SK-N-SH treated with all-trans-retinoic acid at 6 μM for 48 hours (cell line): ENCODE data around the gene MS4A1.

Experiments
- ATAC-seq: fragments of 200-7000 bp; cut with Tn5 transposase; 3 replicates; pipeline ENCODE4 v1.9.1; 2020; ENCODE audit warnings: mild to moderate bottlenecking, moderate library complexity
- ARNTL ChIP-seq: fragments of 450-650 bp; formaldehyde crosslinking; IDR thresholded peaks from 2 replicates; pipeline ENCODE4 v1.5.0; 2020; ENCODE audit warnings: low read depth, mild to moderate bottlenecking, moderate library complexity, borderline replicate concordance
- BACH2 ChIP-seq: fragments of 250-450 bp; sonication (Bioruptor Pico); IDR thresholded peaks from 2 replicates; pipeline ENCODE4 v1.9.0; 2021; ENCODE audit warnings: mild to moderate bottlenecking, borderline replicate concordance
- CREB5 ChIP-seq: fragments of 250-450 bp; sonication (Bioruptor Pico); IDR thresholded peaks from 2 replicates; pipeline ENCODE4 v1.5.1; 2020; ENCODE audit warnings: low read depth, mild to moderate bottlenecking, moderate library complexity
- CSDC2 ChIP-seq: fragments of 250-450 bp; sonication (Bioruptor Pico); IDR thresholded peaks from 2 replicates; pipeline ENCODE4 v1.5.0; 2020; ENCODE audit warnings: mild to moderate bottlenecking, moderate library complexity
- CSRNP3 ChIP-seq: fragments of 250-450 bp; sonication (Bioruptor Pico); IDR thresholded peaks from 2 replicates; pipeline ENCODE4 v1.5.1; 2021; ENCODE audit warnings: mild to moderate bottlenecking, moderate library complexity
- ESRRG ChIP-seq: fragments of 250-450 bp; sonication (Bioruptor Pico); IDR thresholded peaks from 2 replicates; pipeline ENCODE4 v1.6.1; 2021; ENCODE audit warnings: mild to moderate bottlenecking
- GLIS3 ChIP-seq: fragments of 250-450 bp; sonication (Bioruptor Pico); IDR thresholded peaks from 2 replicates; pipeline ENCODE4 v1.5.0; 2020; ENCODE audit warnings: mild to moderate bottlenecking, moderate library complexity
- ISL1 ChIP-seq: fragments of 250-450 bp; sonication (Bioruptor Pico); IDR thresholded peaks from 2 replicates; pipeline ENCODE4 v2.1.2; 2022; ENCODE audit warnings: mild to moderate bottlenecking, moderate library complexity
- OSR1 ChIP-seq: fragments of 250-450 bp; sonication (Bioruptor Pico); IDR thresholded peaks from 2 replicates; pipeline ENCODE4 v1.8.0; 2022; ENCODE audit warnings: moderate library complexity, mild to moderate bottlenecking, inconsistent platforms
- PATZ1 ChIP-seq: fragments of 250-450 bp; sonication (Bioruptor Pico); IDR thresholded peaks from 2 replicates; pipeline ENCODE4 v1.8.0; 2020; ENCODE audit warnings: mild to moderate bottlenecking, moderate library complexity, borderline replicate concordance
- POU6F1 ChIP-seq: fragments of 250-450 bp; sonication (Bioruptor Pico); IDR thresholded peaks from 2 replicates; pipeline ENCODE4 v1.8.0; 2021; ENCODE audit warnings: low read depth, mild to moderate bottlenecking, moderate library complexity, borderline replicate concordance
- PPARA ChIP-seq: fragments of 250-450 bp; sonication (Bioruptor Pico); IDR thresholded peaks from 2 replicates; pipeline ENCODE4 v1.5.0; 2020; ENCODE audit warnings: mild to moderate bottlenecking, borderline replicate concordance
- RARB ChIP-seq: fragments of 250-450 bp; sonication (Bioruptor Pico); IDR thresholded peaks from 2 replicates; pipeline ENCODE4 v1.8.0; 2021; ENCODE audit warnings: mild to moderate bottlenecking, moderate library complexity
- SNAI2 ChIP-seq: fragments of 250-450 bp; sonication (Bioruptor Pico); IDR thresholded peaks from 2 replicates; pipeline ENCODE4 v1.5.0; 2020; ENCODE audit warnings: mild to moderate bottlenecking, moderate library complexity
- TCF4 ChIP-seq: fragments of 250-450 bp; sonication (Bioruptor Pico); IDR thresholded peaks from 2 replicates; pipeline ENCODE4 v1.8.0; 2021; ENCODE audit warnings: mild to moderate bottlenecking, moderate library complexity, borderline replicate concordance
- TOX ChIP-seq: fragments of 250-450 bp; sonication (Bioruptor Pico); IDR thresholded peaks from 2 replicates; pipeline ENCODE4 v1.8.0; 2021; ENCODE audit warnings: mild to moderate bottlenecking, moderate library complexity, borderline replicate concordance
- TSHZ2 ChIP-seq: fragments of 250-450 bp; sonication (Bioruptor Pico); IDR thresholded peaks from 2 replicates; pipeline ENCODE4 v1.5.0; 2020; ENCODE audit warnings: mild to moderate bottlenecking, moderate library complexity
- ZC3H10 ChIP-seq: fragments of 250-450 bp; sonication (Bioruptor Pico); IDR thresholded peaks from 2 replicates; pipeline ENCODE4 v1.5.1; 2021; ENCODE audit warnings: mild to moderate bottlenecking, moderate library complexity
- ZFP3 ChIP-seq: fragments of 250-450 bp; sonication (Bioruptor Pico); IDR thresholded peaks from 2 replicates; pipeline ENCODE4 v1.5.0; 2020; ENCODE audit warnings: mild to moderate bottlenecking, moderate library complexity
- ZFP30 ChIP-seq: fragments of 450-650 bp; formaldehyde crosslinking; IDR thresholded peaks from 2 replicates; pipeline ENCODE4 v1.5.0; 2022; ENCODE audit warnings: mild to moderate bottlenecking, moderate library complexity
- ZNF565 ChIP-seq: fragments of 450-650 bp; formaldehyde crosslinking; conservative IDR thresholded peaks from 2 replicates; pipeline ENCODE4 v1.5.0; 2020; ENCODE audit warnings: low read depth, mild to moderate bottlenecking, moderate library complexity
- ZNF70 ChIP-seq: fragments of 450-650 bp; formaldehyde crosslinking; IDR thresholded peaks from 2 replicates; pipeline ENCODE4 v1.5.0; 2020; ENCODE audit warnings: mild to moderate bottlenecking, moderate library complexity
- ZNF8 ChIP-seq: fragments of 450-650 bp; formaldehyde crosslinking; IDR thresholded peaks from 2 replicates; pipeline ENCODE4 v1.5.0; 2020; ENCODE audit warnings: mild to moderate bottlenecking, moderate library complexity

Gene MS4A1

GRCh38 chr11:60455531-60456042 is at the start of gene MS4A1:
TSS of gene MS4A1 (plus strand) at chr11:60455847. CDS start at chr11:60462375, 6,528 bp downstream.
- ATAC-seq, result no peak
- TF ChIP-seq CSDC2 (CRISPR knock-in tag), result no peak
- TF ChIP-seq SNAI2, result no peak
- no peak for TF ChIP-seq TCF4 (CRISPR knock-in tag)
- TF ChIP-seq GLIS3 (CRISPR knock-in tag), result no peak
- TF ChIP-seq ARNTL (CRISPR knock-in tag), result no peak
- no peak for TF ChIP-seq ZNF8 (CRISPR knock-in tag)
- no peak for TF ChIP-seq CREB5 (CRISPR knock-in tag)
- TF ChIP-seq ESRRG, result no peak
- TF ChIP-seq TOX (CRISPR knock-in tag), result no peak
- TF ChIP-seq CSRNP3 (CRISPR knock-in tag), result no peak
- no peak for TF ChIP-seq ZFP30
- no peak for TF ChIP-seq OSR1 (CRISPR knock-in tag)
- no peak for TF ChIP-seq ZFP3
- TF ChIP-seq TSHZ2 (CRISPR knock-in tag), result no peak
- TF ChIP-seq BACH2, result no peak
- no peak for TF ChIP-seq ZNF565 (CRISPR knock-in tag)
- TF ChIP-seq POU6F1 (CRISPR knock-in tag), result no peak
- TF ChIP-seq ISL1 (CRISPR knock-in tag), result no peak
- no peak for TF ChIP-seq PATZ1 (CRISPR knock-in tag)

GRCh38 chr11:60420015-60420414 is 35.6 kb upstream of the MS4A1 start:
- TF ChIP-seq ZFP3 (no peak), ZNF70 (no peak), PPARA (CRISPR knock-in tag) (no peak), CREB5 (CRISPR knock-in tag) (no peak), SNAI2 (no peak), ZC3H10 (no peak), ISL1 (CRISPR knock-in tag) (no peak), RARB (CRISPR knock-in tag) (no peak), TOX (CRISPR knock-in tag) (no peak)
- ATAC-seq, result no peak
